ENCODE data around the gene ALKBH6.

Gene ALKBH6

DNA sequence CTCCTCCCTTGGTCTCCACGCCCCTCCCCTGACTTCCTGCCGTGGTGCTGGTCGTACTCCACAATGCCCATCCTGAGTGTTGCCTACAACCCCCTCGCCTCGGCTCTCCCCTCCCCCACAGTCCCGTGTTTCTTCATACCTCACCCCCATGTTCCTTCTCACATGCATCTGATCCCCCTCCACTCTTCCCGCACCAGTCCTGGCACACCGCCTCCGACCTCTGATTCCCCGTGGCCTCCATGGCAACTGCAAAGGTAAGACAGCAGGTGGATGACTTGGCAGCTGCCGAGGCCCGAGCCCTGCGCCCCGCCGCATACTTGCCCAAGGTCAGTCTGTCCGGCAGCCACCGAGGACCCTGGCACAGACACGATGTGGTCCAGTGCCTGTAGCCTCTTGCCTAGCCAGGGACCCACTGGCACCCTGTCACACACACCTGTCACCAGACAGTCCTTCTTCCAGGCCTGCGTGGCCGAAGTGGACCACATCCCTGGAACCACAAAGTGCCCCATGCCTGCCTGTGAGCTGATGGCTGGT lies 35.1 kb downstream of the ALKBH6 start:
- no peak for DNase-seq
- Mint-ChIP-seq H3K36me3 (ENCODE audit: insufficient read depth) (peaks cover 4% of the 10 kb centered on the region), H3K9me3 (no peaks in the 10 kb centered on the region), H3K27me3 (peaks cover 17 to 62% of the 10 kb centered on the region in 2 donors), H3K27ac (no peak overlapping the region), H3K4me1 (ENCODE audit: low read depth in 2 of 2) (peaks cover 0 to 3% of the 10 kb centered on the region in 2 donors), H3K4me3 (no peak overlapping the region)
- no peak for ATAC-seq (replicated peaks)

DNA sequence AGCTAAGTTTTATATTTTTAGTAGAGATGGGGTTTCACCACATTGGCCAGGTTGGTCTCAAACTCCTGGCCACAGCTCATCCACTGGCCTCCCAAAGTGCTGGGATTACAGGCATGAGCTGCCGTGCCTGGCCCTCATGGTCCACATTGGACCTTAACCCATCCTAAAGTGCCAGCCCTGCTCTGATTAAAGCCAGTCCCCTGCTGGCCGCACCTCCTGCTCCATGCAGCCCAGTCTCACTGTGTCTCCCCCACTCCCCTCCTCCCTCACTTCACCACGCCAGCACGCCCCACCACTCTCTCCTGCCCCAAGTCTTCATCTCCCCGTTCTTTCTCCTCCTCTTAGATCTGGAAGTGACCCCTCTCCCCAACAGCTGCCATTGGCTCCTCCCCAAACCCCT lies 35.7 kb downstream of the ALKBH6 start:
- DNase-seq (no peak), ATAC-seq (replicated peaks) (no peak)
- Mint-ChIP-seq H3K27ac (no peak overlapping the region), H3K4me1 (ENCODE audit: low read depth in 2 of 2) (peaks cover 0 to 3% of the 10 kb centered on the region in 2 donors), H3K27me3 (peaks cover 11 to 55% of the 10 kb centered on the region in 2 donors), H3K4me3 (no peak overlapping the region), H3K9me3 (no peaks in the 10 kb centered on the region), H3K36me3 (ENCODE audit: insufficient read depth) (peaks cover 4% of the 10 kb centered on the region)

DNA sequence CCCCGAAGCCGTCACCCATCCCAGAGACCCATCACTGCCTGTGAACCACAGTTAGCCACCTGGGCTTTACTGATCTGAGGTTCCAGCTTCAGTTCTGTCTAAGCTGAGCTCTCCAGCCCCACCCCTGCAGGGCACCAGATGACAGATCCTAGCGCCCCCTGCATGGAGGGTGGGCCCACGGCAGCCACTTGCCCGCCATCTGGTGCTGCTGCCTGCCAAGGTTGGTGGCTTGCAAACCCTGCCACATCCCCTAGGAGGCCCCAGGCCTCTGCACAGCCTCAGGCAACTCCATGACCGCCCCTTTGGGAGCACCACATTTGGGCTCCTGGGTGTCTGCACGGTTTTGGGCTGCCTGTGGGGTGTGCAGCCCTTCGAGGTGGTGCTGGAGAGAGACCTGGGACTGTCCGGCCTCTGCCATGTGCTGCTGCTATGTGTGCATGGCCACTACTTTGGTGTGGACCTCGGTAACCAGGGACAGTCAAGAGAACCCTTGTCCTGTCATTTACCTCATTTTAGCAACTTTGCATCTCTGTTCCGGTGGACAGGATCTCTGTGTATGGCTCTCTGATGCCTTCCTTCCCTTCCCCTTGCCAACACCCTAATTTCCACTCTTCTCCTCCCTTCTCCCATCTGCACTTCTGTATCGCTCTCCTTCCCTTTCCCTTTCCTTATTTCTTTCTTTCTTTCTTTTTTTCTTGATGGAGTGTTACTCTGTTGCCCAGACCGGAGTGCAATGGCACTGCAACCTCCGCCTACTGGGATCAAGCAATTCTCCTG lies 36.4 kb downstream of the ALKBH6 start:
- H3K36me3 Mint-ChIP-seq (ENCODE audit: insufficient read depth), result peaks cover 4% of the 10 kb centered on the region

DNA sequence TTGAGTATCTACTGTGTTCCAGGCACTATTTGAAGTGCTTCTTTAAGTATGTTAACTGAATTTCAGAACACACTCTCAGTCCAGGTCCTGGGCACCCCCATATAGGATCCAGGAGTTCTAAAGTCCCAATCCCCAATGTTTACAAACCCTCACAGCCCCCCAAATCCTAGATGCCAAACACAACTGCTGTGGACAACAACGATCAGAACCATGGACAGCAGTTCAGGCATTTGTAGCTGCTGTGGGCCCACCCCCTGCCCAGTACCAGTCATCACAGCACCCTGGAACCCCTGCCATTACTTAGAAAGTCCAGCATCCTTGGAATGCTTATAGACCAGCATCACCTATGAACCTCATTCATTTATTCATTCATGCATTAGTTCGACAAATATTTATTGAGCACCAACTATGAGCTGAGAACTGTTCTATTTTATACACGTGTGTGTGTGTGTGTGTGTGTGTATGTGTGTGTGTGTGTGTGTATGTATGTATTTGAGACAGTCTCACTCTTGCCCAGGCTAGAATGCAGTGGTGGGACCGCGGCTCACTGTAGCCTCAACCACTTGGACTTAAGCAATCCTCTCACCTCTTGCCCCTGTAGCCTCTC lies 38.3 kb downstream of the ALKBH6 start:
- peaks cover under 1 to 32% of the 10 kb centered on the region in 2 donors for H3K27me3 Mint-ChIP-seq
- ATAC-seq (replicated peaks) (no peak), DNase-seq (no peak)
- H3K9me3 Mint-ChIP-seq, result no peaks in the 10 kb centered on the region
- H3K27ac Mint-ChIP-seq, result no peak overlapping the region
- H3K4me3 Mint-ChIP-seq, result no peak overlapping the region
- H3K4me1 Mint-ChIP-seq (ENCODE audit: low read depth in 2 of 2), result peaks cover 0 to 3% of the 10 kb centered on the region in 2 donors
- peaks cover 4% of the 10 kb centered on the region for H3K36me3 Mint-ChIP-seq (ENCODE audit: insufficient read depth)

More for the DNA sequence above, 36.4 kb downstream of the ALKBH6 start:
- DNase-seq (peak in 1 of 3 experiments; percentile 11), ATAC-seq (replicated peaks) (peak; percentile 49)
- no peak overlapping the region for H3K4me3 Mint-ChIP-seq
- H3K27me3 Mint-ChIP-seq, result peaks cover 10 to 49% of the 10 kb centered on the region in 2 donors
- no peak overlapping the region for H3K27ac Mint-ChIP-seq
- H3K9me3 Mint-ChIP-seq, result no peaks in the 10 kb centered on the region
- H3K4me1 Mint-ChIP-seq (ENCODE audit: low read depth in 2 of 2), result peaks cover 0 to 3% of the 10 kb centered on the region in 2 donors

DNA sequence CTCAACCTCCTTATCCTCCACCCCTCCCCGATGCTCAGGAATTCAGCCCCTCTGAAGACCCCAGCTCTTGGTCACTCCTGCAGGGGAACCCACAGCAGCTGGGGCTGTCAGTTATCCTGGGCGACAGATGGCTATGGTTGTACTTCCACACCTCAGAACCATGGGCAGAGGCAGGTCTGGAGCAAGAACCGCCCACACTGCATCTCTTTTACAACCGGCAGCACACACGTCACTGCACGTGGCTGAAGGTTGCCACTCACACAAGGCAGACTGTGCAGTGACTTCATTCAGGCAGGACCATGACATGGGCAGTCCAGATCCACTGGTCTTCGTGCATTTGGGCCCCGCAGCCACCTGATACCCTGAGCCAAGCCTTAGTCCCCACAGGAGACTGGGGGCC lies 40.5 kb downstream of the ALKBH6 start:
- no peak for ATAC-seq (replicated peaks)
- no peaks in the 10 kb centered on the region for H3K9me3 Mint-ChIP-seq
- no peak overlapping the region for H3K4me3 Mint-ChIP-seq
- no peak for DNase-seq
- H3K27me3 Mint-ChIP-seq, result peaks cover 0 to 21% of the 10 kb centered on the region in 2 donors
- peaks cover 4% of the 10 kb centered on the region for H3K36me3 Mint-ChIP-seq (ENCODE audit: insufficient read depth)
- H3K27ac Mint-ChIP-seq, result no peak overlapping the region
- peaks cover 7 to 10% of the 10 kb centered on the region in 2 donors for H3K4me1 Mint-ChIP-seq (ENCODE audit: low read depth in 2 of 2)

DNA sequence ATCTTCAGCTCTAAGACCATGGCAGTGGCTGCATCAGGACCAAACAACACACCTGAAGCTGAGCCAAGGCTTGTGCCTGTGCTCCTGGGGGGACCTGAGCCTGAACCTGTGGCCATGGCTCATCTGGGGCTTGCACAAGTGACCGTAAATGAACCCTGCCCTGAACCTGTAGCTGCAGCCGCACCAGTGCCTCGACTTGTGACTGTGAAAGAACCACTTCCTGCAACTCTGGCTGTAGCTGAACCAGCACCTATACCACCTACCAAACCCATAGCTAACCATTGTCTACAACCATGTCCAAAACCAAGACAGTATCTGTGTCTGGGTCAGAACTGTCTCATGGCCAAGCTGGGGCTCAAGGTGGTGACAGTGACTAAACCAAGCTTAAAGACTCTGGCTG lies 47.2 kb downstream of the ALKBH6 start:
- no peaks in the 10 kb centered on the region for H3K27me3 Mint-ChIP-seq
- no peak overlapping the region for H3K27ac Mint-ChIP-seq
- peaks cover 17 to 19% of the 10 kb centered on the region in 2 donors for H3K4me1 Mint-ChIP-seq (ENCODE audit: low read depth in 2 of 2)
- H3K9me3 Mint-ChIP-seq, result no peaks in the 10 kb centered on the region
- peak in 1 of 3 experiments; percentile 18 for DNase-seq
- H3K4me3 Mint-ChIP-seq, result peak overlapping the region; percentile 38 to 60
- peaks cover 4% of the 10 kb centered on the region for H3K36me3 Mint-ChIP-seq (ENCODE audit: insufficient read depth)
- ATAC-seq (replicated peaks), result peak; percentile 91

DNA sequence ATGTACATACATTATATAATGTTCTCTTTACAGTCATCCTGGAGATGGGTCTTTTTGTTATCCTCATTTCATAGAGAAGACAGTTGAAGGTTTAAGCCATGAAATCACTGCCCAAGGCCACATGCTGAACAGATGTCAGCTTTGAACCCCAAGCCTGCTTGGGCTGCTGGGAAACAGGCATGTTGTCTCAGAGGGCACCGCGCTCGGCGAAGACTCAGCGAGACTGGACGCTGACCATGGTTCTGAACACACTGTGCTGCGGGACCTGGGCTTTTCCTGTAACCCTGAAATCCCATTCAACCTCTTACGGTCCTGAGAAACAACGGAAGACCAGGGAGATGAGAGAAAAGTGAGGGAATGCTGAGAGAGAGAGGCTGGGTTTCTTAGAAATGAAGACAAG lies 50.5 kb downstream of the ALKBH6 start:
- no peaks in the 10 kb centered on the region for H3K27me3 Mint-ChIP-seq
- H3K9me3 Mint-ChIP-seq, result no peaks in the 10 kb centered on the region
- H3K4me3 Mint-ChIP-seq, result no peak overlapping the region
- H3K4me1 Mint-ChIP-seq (ENCODE audit: low read depth in 2 of 2), result peaks cover 18 to 21% of the 10 kb centered on the region in 2 donors
- ATAC-seq (replicated peaks) (no peak), DNase-seq (peak; percentile 24 to 34 (median 32))
- H3K27ac Mint-ChIP-seq, result no peak overlapping the region
- H3K36me3 Mint-ChIP-seq (ENCODE audit: insufficient read depth), result peaks cover 4% of the 10 kb centered on the region

DNA sequence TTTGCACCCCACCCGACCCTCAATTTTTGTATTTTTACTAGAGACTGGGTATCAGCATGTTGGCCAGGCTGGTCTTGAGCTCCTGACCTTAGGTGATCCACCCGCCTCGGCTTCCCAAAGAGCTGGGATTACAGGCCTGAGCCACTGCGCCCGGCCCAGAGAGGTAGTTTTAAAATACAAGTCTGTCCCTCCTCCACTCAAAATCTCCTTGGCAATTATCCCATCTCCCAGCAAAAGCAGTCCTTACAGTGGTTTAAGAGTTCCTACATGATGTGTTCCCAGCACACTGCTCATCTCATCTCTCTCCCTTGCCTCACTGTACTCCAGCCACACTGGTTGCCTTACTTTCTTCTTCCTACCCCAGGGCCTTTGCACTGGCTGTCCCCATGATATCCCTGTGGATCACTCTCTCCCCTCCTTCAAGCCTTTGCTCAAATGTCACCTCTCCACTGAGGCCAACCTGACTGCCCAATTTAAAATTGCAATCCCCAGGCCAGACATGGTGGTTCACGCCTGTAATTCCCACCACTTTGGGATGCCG lies 53.5 kb downstream of the ALKBH6 start:
- DNase-seq (no peak), ATAC-seq (replicated peaks) (no peak)
- Mint-ChIP-seq H3K9me3 (no peaks in the 10 kb centered on the region), H3K4me1 (ENCODE audit: low read depth in 2 of 2) (peaks cover 14 to 18% of the 10 kb centered on the region in 2 donors), H3K36me3 (ENCODE audit: insufficient read depth) (peaks cover 4% of the 10 kb centered on the region), H3K4me3 (peak overlapping the region; percentile 4 to 86), H3K27ac (no peak overlapping the region), H3K27me3 (no peaks in the 10 kb centered on the region)

DNA sequence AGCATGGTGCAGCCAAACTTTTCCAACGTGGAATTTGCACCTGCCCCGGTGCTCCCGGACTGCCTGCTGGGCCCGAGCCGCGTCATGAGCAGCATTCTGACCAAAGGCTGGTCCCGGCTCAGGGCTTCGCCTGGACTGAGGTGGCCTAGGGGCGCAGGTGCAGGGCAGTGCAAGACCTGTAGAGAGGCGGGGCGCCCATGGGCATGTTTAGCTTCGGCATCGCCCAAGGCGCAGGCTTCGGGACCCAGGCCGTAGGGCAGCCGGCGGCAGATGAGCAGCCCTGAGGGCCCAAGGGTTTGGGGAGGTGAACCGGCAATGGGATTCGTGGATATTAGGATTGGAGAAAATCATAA lies 54.1 kb downstream of the ALKBH6 start:
- peaks cover 18 to 22% of the 10 kb centered on the region in 2 donors for H3K4me1 Mint-ChIP-seq (ENCODE audit: low read depth in 2 of 2)

More for the DNA sequence above, 54.1 kb downstream of the ALKBH6 start:
- ATAC-seq (replicated peaks) (no peak), DNase-seq (no peak)
- H3K27me3 Mint-ChIP-seq, result no peaks in the 10 kb centered on the region
- no peak overlapping the region for H3K27ac Mint-ChIP-seq
- peak overlapping the region; percentile 68 to 86 for H3K4me3 Mint-ChIP-seq
- H3K36me3 Mint-ChIP-seq (ENCODE audit: insufficient read depth), result peaks cover 4% of the 10 kb centered on the region
- no peaks in the 10 kb centered on the region for H3K9me3 Mint-ChIP-seq

Data from effector memory CD8-positive, alpha-beta T cell (primary cell).